Cardiac fibroblast (primary cell): ENCODE measurements around the gene TP53I3.
"Not testable (repeated sequence)": the region's sequence is repeated elsewhere in the genome, so short reads cannot be mapped to it uniquely, and the experiment has no call there.

ENCODE experiments used
- DNase-seq, 2 donors: peaks; one replicate each; pipeline versions ENCODE4 v3.0.0 to v3.0.0-alpha.2; 2010; ENCODE audit warnings: low read depth in 2 of 2
- H3K4me3 ChIP-seq, 2 donors: replicated peaks in 1 of 2; 1 replicate in 1 of 2; 2 replicates in 1 of 2; pipeline ENCODE4 v1.5.1; 2011; ENCODE audit warnings: low read depth in 2 of 2, low read length in 2 of 2, mild to moderate bottlenecking in 2 of 2, moderate library complexity in 1 of 2
- TF ChIP-seq, protein P1 (sequence below): IDR thresholded peaks from one replicate; pipeline ENCODE4 v1.5.1; 2011; ENCODE audit warnings: low read depth, mild to moderate bottlenecking, low read length, inconsistent platforms

TP53I3 gene

DNA sequence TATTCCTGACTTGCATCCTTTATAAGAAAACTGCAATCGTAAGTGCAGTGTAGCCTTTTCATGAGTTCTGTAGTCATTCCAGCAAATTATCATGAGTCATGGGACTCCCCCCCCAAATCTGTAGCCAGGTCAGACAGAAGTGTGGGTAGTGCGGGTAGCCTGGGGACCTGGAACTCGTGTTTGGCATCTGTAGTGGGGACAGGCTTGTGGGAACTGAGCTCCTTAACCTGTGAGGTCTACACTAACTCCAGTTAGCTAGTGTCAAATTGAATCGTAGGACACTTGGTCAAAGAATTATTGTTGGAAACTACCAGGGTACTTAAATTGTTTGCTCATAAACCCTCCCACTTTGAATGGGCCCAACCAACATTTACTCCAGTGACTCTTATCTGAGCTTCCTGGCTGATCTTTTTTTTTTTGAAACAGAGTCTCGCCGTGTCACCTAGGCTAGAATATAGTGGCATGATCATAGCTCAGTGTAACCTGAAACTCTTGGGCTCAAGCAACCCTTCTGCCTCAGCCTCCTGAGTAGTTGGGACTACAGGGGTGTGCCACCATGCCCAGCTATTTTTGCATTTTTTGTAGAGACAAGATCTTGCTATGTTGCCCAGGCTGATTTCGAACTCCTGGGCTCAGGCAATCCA lies 26.1 kb upstream of the TP53I3 start:
- H3K4me3 ChIP-seq = no peak overlapping the region
- peak in 1 of 2 donors; percentile 13 for DNase-seq
- TF ChIP-seq, protein P1, sequence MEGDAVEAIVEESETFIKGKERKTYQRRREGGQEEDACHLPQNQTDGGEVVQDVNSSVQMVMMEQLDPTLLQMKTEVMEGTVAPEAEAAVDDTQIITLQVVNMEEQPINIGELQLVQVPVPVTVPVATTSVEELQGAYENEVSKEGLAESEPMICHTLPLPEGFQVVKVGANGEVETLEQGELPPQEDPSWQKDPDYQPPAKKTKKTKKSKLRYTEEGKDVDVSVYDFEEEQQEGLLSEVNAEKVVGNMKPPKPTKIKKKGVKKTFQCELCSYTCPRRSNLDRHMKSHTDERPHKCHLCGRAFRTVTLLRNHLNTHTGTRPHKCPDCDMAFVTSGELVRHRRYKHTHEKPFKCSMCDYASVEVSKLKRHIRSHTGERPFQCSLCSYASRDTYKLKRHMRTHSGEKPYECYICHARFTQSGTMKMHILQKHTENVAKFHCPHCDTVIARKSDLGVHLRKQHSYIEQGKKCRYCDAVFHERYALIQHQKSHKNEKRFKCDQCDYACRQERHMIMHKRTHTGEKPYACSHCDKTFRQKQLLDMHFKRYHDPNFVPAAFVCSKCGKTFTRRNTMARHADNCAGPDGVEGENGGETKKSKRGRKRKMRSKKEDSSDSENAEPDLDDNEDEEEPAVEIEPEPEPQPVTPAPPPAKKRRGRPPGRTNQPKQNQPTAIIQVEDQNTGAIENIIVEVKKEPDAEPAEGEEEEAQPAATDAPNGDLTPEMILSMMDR = no peak

DNA sequence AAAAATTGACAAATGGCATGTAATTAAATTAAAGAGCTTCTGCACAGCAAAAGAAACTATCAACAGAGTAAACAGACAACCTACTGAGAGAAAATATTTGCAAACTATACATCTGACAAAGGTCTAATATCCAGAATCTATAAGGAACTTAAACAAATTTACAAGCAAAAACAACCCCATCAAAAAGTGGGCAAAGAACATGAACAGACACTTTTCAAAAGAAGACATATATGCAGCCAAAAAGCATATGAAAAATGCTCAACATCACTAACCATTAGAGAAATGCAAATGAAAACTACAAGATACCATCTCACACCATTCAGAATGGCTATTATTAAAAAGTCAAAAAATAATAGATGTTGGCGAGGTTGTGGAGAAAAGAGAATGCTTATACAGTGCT lies 24.8 kb upstream of the TP53I3 start:
- H3K4me3 ChIP-seq, DNase-seq: not testable (repeated sequence)

DNA sequence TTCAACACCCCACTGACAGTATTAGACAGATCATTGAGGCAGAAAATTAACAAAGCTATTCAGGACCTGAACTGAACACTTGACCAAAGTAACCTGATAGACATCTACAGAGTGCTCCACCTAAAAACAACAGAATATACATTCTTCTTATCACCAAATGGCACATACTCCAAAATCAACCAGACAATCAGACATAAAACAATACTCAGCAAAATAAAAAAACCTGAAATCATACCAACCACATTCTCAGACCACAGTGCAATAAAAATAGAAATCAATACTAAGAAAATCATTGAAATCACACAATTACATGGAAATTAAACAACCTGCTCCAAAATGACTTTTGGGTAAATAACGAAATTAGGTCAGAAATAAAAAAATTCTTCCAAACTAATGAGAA lies 22.7 kb upstream of the TP53I3 start:
- TF ChIP-seq, protein P1 = no peak
- no peak overlapping the region for H3K4me3 ChIP-seq
- DNase-seq = no peak

DNA sequence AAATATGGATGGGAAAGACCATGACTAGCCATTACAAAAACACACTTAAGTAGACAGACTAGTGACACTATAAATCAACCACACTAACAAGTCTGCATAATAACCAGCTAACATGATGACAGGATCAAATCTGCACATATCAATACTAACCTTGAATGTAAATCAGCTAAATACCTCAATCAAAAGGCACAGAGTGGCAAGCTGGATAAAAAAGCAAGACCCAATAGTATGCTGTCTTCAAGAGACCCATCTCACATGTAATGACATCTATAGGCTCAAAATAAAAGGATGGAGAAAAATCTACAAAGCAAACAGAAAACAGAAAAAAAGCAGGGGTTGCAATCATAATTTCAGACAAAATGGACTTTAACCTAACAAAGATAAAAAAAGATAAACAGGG lies 22.2 kb upstream of the TP53I3 start:
- TF ChIP-seq, protein P1 = no peak
- DNase-seq = no peak
- H3K4me3 ChIP-seq = no peak overlapping the region

DNA sequence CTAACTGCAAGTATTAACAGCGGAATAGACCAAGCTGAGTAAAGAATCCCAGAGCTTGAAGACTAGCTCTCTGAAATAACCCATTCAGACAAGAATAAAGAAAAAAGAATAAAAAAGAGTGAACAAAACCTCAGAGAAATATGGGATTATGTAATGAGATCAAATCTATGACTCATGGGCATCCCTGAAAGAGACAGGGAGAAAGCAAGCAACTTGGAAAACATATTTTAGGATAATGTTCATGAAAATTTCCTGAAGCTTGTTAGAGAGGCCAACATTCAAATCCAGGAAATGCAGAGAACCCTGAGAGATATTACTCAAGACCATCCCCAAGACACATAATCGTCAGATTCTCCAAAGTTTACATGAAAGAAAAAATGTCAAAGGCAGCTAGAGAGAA lies 21.2 kb upstream of the TP53I3 start:
- TF ChIP-seq, protein P1 = no peak
- H3K4me3 ChIP-seq = no peak overlapping the region
- peak; percentile 25 to 50 for DNase-seq

DNA sequence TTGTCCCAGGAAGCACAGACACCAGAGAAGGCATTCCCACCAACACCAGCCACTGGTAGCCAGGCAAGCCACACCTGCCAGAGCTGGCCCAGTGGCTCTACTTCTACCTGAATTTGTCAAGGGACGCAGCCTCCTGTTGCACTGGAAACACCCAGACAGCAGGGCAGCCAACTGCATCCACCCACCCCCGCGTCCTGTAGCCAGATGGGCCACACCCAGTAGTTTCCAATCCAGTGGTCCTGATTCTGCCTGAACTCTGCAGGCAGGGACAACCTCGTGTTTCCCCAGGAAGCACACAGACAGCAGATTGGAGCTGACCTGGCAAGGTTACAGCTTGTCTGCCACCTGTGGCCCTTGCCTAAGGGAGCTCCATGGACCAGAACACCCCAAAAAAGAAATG lies 20.3 kb upstream of the TP53I3 start:
- no peak for DNase-seq
- TF ChIP-seq, protein P1 = no peak
- no peak overlapping the region for H3K4me3 ChIP-seq

DNA sequence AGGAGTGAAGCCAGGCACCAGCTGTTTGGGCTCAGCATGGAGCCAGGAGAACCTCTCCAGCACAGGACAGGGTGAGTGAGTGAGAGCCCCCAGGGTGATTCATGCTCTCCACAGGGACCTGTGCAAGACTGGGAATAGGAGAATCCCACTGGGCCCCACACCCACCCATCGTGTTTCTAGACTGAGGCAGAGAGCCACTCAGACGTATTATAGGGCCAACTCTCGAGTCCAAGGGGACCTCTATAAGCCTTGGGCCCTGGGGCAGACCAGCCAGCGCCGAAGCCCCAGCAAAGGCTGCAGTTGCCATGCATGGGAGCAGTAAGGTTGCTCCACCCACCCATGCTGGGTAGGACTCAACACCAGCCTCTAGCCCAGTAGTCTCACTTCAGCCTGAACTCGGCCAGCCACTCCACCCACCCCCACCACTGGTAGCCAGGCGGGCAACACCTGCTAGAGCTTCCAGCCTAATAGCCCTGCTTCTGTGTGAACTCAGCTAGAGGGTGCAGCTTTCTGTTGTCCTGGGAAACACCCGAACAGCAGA lies 19.5 kb upstream of the TP53I3 start:
- no peak overlapping the region for H3K4me3 ChIP-seq
- TF ChIP-seq, protein P1 = no peak
- DNase-seq = no peak
